ENCODE measurements around the gene PTPRM.

Gene PTPRM

GRCh38 chr18:8339952-8340351 lies 772.8 kb downstream of the PTPRM start:
- no peak overlapping the region for H3K27ac ChIP-seq

GRCh38 chr18:8341481-8342230 lies 774.5 kb downstream of the PTPRM start:
- TF ChIP-seq CTCF (conservative IDR thresholded peaks at IDR 0.05): no peak
- peak overlapping the region; percentile 70 for H3K27ac ChIP-seq

More at GRCh38 chr18:8339952-8340351, 772.8 kb downstream of the PTPRM start:
- no peak for TF ChIP-seq CTCF (conservative IDR thresholded peaks at IDR 0.05)

GRCh38 chr18:8348051-8348720 lies 781.1 kb downstream of the PTPRM start:
- TF ChIP-seq CTCF (conservative IDR thresholded peaks at IDR 0.05): no peak
- no peak overlapping the region for H3K27ac ChIP-seq

GRCh38 chr18:8349608-8350323 lies 782.6 kb downstream of the PTPRM start:
- no peak overlapping the region for H3K27ac ChIP-seq
- TF ChIP-seq CTCF (conservative IDR thresholded peaks at IDR 0.05): no peak

GRCh38 chr18:8350628-8351027 lies 783.5 kb downstream of the PTPRM start:
- no peak overlapping the region for H3K27ac ChIP-seq
- TF ChIP-seq CTCF (conservative IDR thresholded peaks at IDR 0.05): no peak

GRCh38 chr18:8351161-8351560 lies 784.0 kb downstream of the PTPRM start:
- no peak for TF ChIP-seq CTCF (conservative IDR thresholded peaks at IDR 0.05)

GRCh38 chr18:8354304-8354703 lies 787.2 kb downstream of the PTPRM start:
- no peak for TF ChIP-seq CTCF (conservative IDR thresholded peaks at IDR 0.05)
- H3K27ac ChIP-seq: no peak overlapping the region

More at GRCh38 chr18:8351161-8351560, 784.0 kb downstream of the PTPRM start:
- no peak overlapping the region for H3K27ac ChIP-seq
